HUES6 (cell line): ENCODE results near the gene LIN7A.
"Not testable (repeated sequence)": the region's sequence is repeated elsewhere in the genome, so short reads cannot be mapped to it uniquely, and the experiment has no call there.

ENCODE experiments used
- H3K27ac ChIP-seq: 2 replicates; pipeline ENCODE4 v1.7.0; 2013; ENCODE audit warnings: low read depth, mild to moderate bottlenecking, low read length, inconsistent platforms
- H3K27me3 ChIP-seq: 2 replicates; pipeline ENCODE4 v1.6.1; 2013; ENCODE audit warnings: low read length; ENCODE audit not compliant: control insufficient read depth, insufficient read depth
- H3K36me3 ChIP-seq: 2 replicates; pipeline ENCODE4 v1.6.1; 2013; ENCODE audit warnings: low read length; ENCODE audit not compliant: control insufficient read depth, insufficient read depth
- H3K4me1 ChIP-seq: 2 replicates; pipeline ENCODE4 v1.6.1; 2013; ENCODE audit warnings: low read length; ENCODE audit not compliant: control insufficient read depth, insufficient read depth
- H3K4me3 ChIP-seq: 2 replicates; pipeline ENCODE4 v1.5.1; 2013; ENCODE audit warnings: low read depth, low read length
- H3K9ac ChIP-seq: one replicate; pipeline ENCODE4 v1.6.1; 2013; ENCODE audit warnings: mild to moderate bottlenecking, low read length
- H3K9me3 ChIP-seq: 2 replicates; pipeline ENCODE4 v1.6.1; 2013; ENCODE audit warnings: low read depth, low read length; ENCODE audit not compliant: control insufficient read depth, insufficient read depth

Gene LIN7A

GRCh38 chr12:80810874-80811273 is 126.9 kb downstream of the LIN7A start:
- no peak overlapping the region for H3K9ac ChIP-seq
- no peak overlapping the region for H3K4me3 ChIP-seq

GRCh38 chr12:80807640-80808288 is 130.0 kb downstream of the LIN7A start:
- no peaks in the 10 kb centered on the region for H3K4me1 ChIP-seq

More at GRCh38 chr12:80810874-80811273, 126.9 kb downstream of the LIN7A start:
- no peaks in the 10 kb centered on the region for H3K27me3 ChIP-seq
- H3K36me3 ChIP-seq: no peaks in the 10 kb centered on the region
- no peaks in the 10 kb centered on the region for H3K9me3 ChIP-seq
- no peaks in the 10 kb centered on the region for H3K4me1 ChIP-seq
- no peak overlapping the region for H3K27ac ChIP-seq

GRCh38 chr12:80805106-80805505 is 132.6 kb downstream of the LIN7A start:
- H3K36me3 ChIP-seq: no peaks in the 10 kb centered on the region
- no peak overlapping the region for H3K4me3 ChIP-seq
- no peaks in the 10 kb centered on the region for H3K9me3 ChIP-seq
- H3K9ac ChIP-seq: no peak overlapping the region
- no peak overlapping the region for H3K27ac ChIP-seq
- H3K4me1 ChIP-seq: no peaks in the 10 kb centered on the region
- H3K27me3 ChIP-seq: no peaks in the 10 kb centered on the region

More at GRCh38 chr12:80807640-80808288, 130.0 kb downstream of the LIN7A start:
- Histone ChIP-seq H3K27ac (no peak overlapping the region), H3K36me3 (no peaks in the 10 kb centered on the region), H3K9me3 (no peaks in the 10 kb centered on the region), H3K4me3 (no peak overlapping the region), H3K27me3 (no peaks in the 10 kb centered on the region), H3K9ac (no peak overlapping the region)

- no peak overlapping the region for H3K9ac ChIP-seq
- H3K4me1 ChIP-seq: no peaks in the 10 kb centered on the region
- no peaks in the 10 kb centered on the region for H3K27me3 ChIP-seq
- no peaks in the 10 kb centered on the region for H3K9me3 ChIP-seq
- H3K36me3 ChIP-seq: no peaks in the 10 kb centered on the region
- no peak overlapping the region for H3K4me3 ChIP-seq
- no peak overlapping the region for H3K27ac ChIP-seq
These were observed 134.9 kb downstream of the LIN7A start for GRCh38 chr12:80802652-80803400.

GRCh38 chr12:80798281-80798680 is 139.5 kb downstream of the LIN7A start:
- Histone ChIP-seq H3K9me3 (no peaks in the 10 kb centered on the region), H3K27me3 (no peaks in the 10 kb centered on the region), H3K4me3 (no peak overlapping the region), H3K36me3 (no peaks in the 10 kb centered on the region), H3K27ac (no peak overlapping the region), H3K9ac (no peak overlapping the region), H3K4me1 (peaks cover 9% of the 10 kb centered on the region; the same call in 1 of the 2 replicates)

- Histone ChIP-seq H3K36me3 (no peaks in the 10 kb centered on the region), H3K4me3 (no peak overlapping the region), H3K27me3 (no peaks in the 10 kb centered on the region), H3K27ac (no peak overlapping the region; the same call in 1 of the 2 replicates), H3K4me1 (peaks cover 9% of the 10 kb centered on the region; the same call in 1 of the 2 replicates), H3K9me3 (no peaks in the 10 kb centered on the region), H3K9ac (no peak overlapping the region)
These were observed 143.2 kb downstream of the LIN7A start for GRCh38 chr12:80794551-80794950.

- Histone ChIP-seq H3K9me3 (no peaks in the 10 kb centered on the region), H3K9ac (no peak overlapping the region), H3K27ac (no peak overlapping the region), H3K36me3 (no peaks in the 10 kb centered on the region), H3K27me3 (no peaks in the 10 kb centered on the region), H3K4me3 (no peak overlapping the region), H3K4me1 (peaks cover 9% of the 10 kb centered on the region; the same call in 1 of the 2 replicates)
These were observed 144.9 kb downstream of the LIN7A start for GRCh38 chr12:80792861-80793260.

GRCh38 chr12:80791863-80792262 is 145.9 kb downstream of the LIN7A start:
- Histone ChIP-seq H3K27ac (no peak overlapping the region), H3K4me3 (no peak overlapping the region), H3K36me3 (no peaks in the 10 kb centered on the region), H3K9ac (no peak overlapping the region), H3K9me3 (no peaks in the 10 kb centered on the region), H3K27me3 (no peaks in the 10 kb centered on the region), H3K4me1 (peaks cover 9% of the 10 kb centered on the region; the same call in 1 of the 2 replicates)

- not testable (repeated sequence) for H3K4me3 ChIP-seq, H3K36me3 ChIP-seq, H3K27ac ChIP-seq, H3K4me1 ChIP-seq, H3K27me3 ChIP-seq, H3K9me3 ChIP-seq, H3K9ac ChIP-seq
These were observed 149.3 kb downstream of the LIN7A start for GRCh38 chr12:80788407-80788806.

GRCh38 chr12:80782963-80783470 is 154.7 kb downstream of the LIN7A start:
- Histone ChIP-seq H3K4me3 (0 out of 2 replicates have a peak overlapping the region, but pooled peaks have one; percentile 26), H3K27ac (peak overlapping the region; percentile 78; the same call in 1 of the 2 replicates), H3K4me1 (peaks cover 18% of the 10 kb centered on the region; the same call in 1 of the 2 replicates), H3K9ac (peak overlapping the region; percentile 12)
- H3K9me3 ChIP-seq, H3K36me3 ChIP-seq, H3K27me3 ChIP-seq: not testable (repeated sequence)

GRCh38 chr12:80781313-80781712 is 156.4 kb downstream of the LIN7A start:
- H3K9me3 ChIP-seq: peaks cover 15% of the 10 kb centered on the region
- no peak overlapping the region for H3K4me3 ChIP-seq
- H3K9ac ChIP-seq: no peak overlapping the region
- peaks cover 4% of the 10 kb centered on the region for H3K36me3 ChIP-seq
- H3K4me1 ChIP-seq: peaks cover 18% of the 10 kb centered on the region; the same call in 1 of the 2 replicates
- peak overlapping the region; percentile 78 for H3K27ac ChIP-seq
- H3K27me3 ChIP-seq: no peaks in the 10 kb centered on the region
